ENCODE results near the gene MDFI. TPM values are rescaled to one million over a fixed set of nuclear protein-coding genes. Genes with fewer than 3 reads are reported as not detected.

The MDFI gene
- total RNA-seq, 1 experiment from 2014 or later, result 19.4 TPM

- no TSS peak for BruUV-seq (replicated peaks)
- POLR2A ChIA-PET (ENCODE audit: unreplicated experiment), result no interaction called here
- H3K9me2 ChIP-seq (ENCODE audit: insufficient read depth), result no peaks in the 10 kb centered on the region
These were observed 37.7 kb downstream of the MDFI start for GRCh38 chr6:41675992-41676391.

DNA sequence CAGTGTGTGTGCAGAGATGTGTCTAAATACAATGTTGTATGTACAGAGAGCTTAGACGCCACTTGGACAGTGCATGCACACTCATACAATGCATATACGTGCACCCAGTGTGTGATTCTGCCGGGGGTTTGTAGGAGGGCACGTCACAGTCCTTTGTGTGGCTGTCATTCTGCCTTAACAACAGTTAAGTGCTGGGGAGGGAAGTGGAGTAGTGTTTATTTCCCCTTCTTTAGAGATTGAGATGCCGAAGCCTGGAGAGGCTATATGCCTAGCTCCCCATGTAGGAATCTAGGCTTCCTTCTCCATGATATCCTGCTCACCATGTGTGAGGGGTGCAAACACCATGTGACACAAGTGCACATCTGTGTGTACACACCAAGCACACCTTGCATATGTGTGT lies 38.2 kb downstream of the MDFI start:
- TF ChIP-seq, protein P1, sequence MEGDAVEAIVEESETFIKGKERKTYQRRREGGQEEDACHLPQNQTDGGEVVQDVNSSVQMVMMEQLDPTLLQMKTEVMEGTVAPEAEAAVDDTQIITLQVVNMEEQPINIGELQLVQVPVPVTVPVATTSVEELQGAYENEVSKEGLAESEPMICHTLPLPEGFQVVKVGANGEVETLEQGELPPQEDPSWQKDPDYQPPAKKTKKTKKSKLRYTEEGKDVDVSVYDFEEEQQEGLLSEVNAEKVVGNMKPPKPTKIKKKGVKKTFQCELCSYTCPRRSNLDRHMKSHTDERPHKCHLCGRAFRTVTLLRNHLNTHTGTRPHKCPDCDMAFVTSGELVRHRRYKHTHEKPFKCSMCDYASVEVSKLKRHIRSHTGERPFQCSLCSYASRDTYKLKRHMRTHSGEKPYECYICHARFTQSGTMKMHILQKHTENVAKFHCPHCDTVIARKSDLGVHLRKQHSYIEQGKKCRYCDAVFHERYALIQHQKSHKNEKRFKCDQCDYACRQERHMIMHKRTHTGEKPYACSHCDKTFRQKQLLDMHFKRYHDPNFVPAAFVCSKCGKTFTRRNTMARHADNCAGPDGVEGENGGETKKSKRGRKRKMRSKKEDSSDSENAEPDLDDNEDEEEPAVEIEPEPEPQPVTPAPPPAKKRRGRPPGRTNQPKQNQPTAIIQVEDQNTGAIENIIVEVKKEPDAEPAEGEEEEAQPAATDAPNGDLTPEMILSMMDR (conservative IDR thresholded peaks at IDR 0.05), result no peak
- TF ChIP-seq EZH2 (IDR thresholded peaks at IDR 0.05; ENCODE audit: low read depth), result no peak
- CTCF ChIA-PET, result no interaction called here

More at GRCh38 chr6:41675992-41676391, 37.7 kb downstream of the MDFI start:
- intact Hi-C loops (cut with micrococcal nuclease; ENCODE audit: unreplicated experiment), result no loop called here
- TF ChIP-seq, protein P1 (conservative IDR thresholded peaks at IDR 0.05), result no peak
- TF ChIP-seq EZH2 (IDR thresholded peaks at IDR 0.05; ENCODE audit: low read depth), result no peak
- DNase-seq, result no peak
- Histone ChIP-seq H3K9me3 (ENCODE audit: insufficient read depth, low read depth) (no peaks in the 10 kb centered on the region), H3K4me2 (no peak overlapping the region), H3F3A (ENCODE audit: insufficient read depth, low read depth) (no peaks in the 10 kb centered on the region), H3K36me3 (ENCODE audit: low read depth) (no peaks in the 10 kb centered on the region), H3K4me3 (no peak overlapping the region), H3K4me1 (replicated peaks; ENCODE audit: insufficient read depth) (no peaks in the 10 kb centered on the region), H3K27ac (no peak overlapping the region), H4K20me1 (ENCODE audit: insufficient read depth) (no peaks in the 10 kb centered on the region), H3K27me3 (ENCODE audit: insufficient read depth, low read depth) (peaks cover 35% of the 10 kb centered on the region), H2AFZ (no peak overlapping the region), H3K79me2 (ENCODE audit: low read depth) (no peaks in the 10 kb centered on the region)
- CTCF ChIA-PET, result no interaction called here

GRCh38 chr6:41677124-41677921 lies 39.1 kb downstream of the MDFI start:
- Histone ChIP-seq H4K20me1 (ENCODE audit: insufficient read depth) (no peaks in the 10 kb centered on the region), H3F3A (ENCODE audit: insufficient read depth, low read depth) (0 out of 2 replicates have a peak, but pooled peaks cover 3% of the 10 kb centered on the region), H3K4me1 (replicated peaks; ENCODE audit: insufficient read depth) (0 out of 2 replicates have a peak, but pooled peaks cover 3% of the 10 kb centered on the region), H3K27me3 (ENCODE audit: insufficient read depth, low read depth) (peaks cover 22% of the 10 kb centered on the region), H3K36me3 (ENCODE audit: low read depth) (no peaks in the 10 kb centered on the region), H2AFZ (no peak overlapping the region), H3K9me2 (ENCODE audit: insufficient read depth) (no peaks in the 10 kb centered on the region), H3K9me3 (ENCODE audit: insufficient read depth, low read depth) (no peaks in the 10 kb centered on the region), H3K4me2 (no peak overlapping the region), H3K27ac (no peak overlapping the region), H3K79me2 (ENCODE audit: low read depth) (no peaks in the 10 kb centered on the region), H3K4me3 (no peak overlapping the region)
- no TSS peak for BruUV-seq (replicated peaks)
- no peak for DNase-seq
- intact Hi-C loops (cut with micrococcal nuclease; ENCODE audit: unreplicated experiment), result no loop called here
- TF ChIP-seq, protein P1 (conservative IDR thresholded peaks at IDR 0.05), result no peak
- TF ChIP-seq EZH2 (IDR thresholded peaks at IDR 0.05; ENCODE audit: low read depth), result no peak
- CTCF ChIA-PET, result no interaction called here
- POLR2A ChIA-PET (ENCODE audit: unreplicated experiment), result no interaction called here

More for the DNA sequence above, 38.2 kb downstream of the MDFI start:
- Histone ChIP-seq H3K27ac (no peak overlapping the region), H3K4me1 (replicated peaks; ENCODE audit: insufficient read depth) (no peaks in the 10 kb centered on the region), H3F3A (ENCODE audit: insufficient read depth, low read depth) (no peaks in the 10 kb centered on the region), H3K9me3 (ENCODE audit: insufficient read depth, low read depth) (no peaks in the 10 kb centered on the region), H4K20me1 (ENCODE audit: insufficient read depth) (no peaks in the 10 kb centered on the region), H3K4me3 (no peak overlapping the region), H2AFZ (no peak overlapping the region), H3K79me2 (ENCODE audit: low read depth) (no peaks in the 10 kb centered on the region), H3K4me2 (no peak overlapping the region), H3K9me2 (ENCODE audit: insufficient read depth) (no peaks in the 10 kb centered on the region), H3K27me3 (ENCODE audit: insufficient read depth, low read depth) (peaks cover 30% of the 10 kb centered on the region), H3K36me3 (ENCODE audit: low read depth) (no peaks in the 10 kb centered on the region)
- POLR2A ChIA-PET (ENCODE audit: unreplicated experiment), result no interaction called here
- intact Hi-C loops (cut with micrococcal nuclease; ENCODE audit: unreplicated experiment), result no loop called here
- no peak for DNase-seq
- no TSS peak for BruUV-seq (replicated peaks)

Data from PC-9 (cell line).